A549 (cell line): ENCODE data around the gene ARHGEF16. TPM values are rescaled to one million over a fixed set of nuclear protein-coding genes. Genes with fewer than 3 reads are reported as not detected.

ENCODE experiments used
- ATAC-seq, 2 experiments: fragments of 200-7000 bp in 1 of 2; fragments of >200 bp in 1 of 2; cut with Nextera tagmentation in 1 of 2; cut with Tn5 transposase in 1 of 2; 3 replicates each; pipeline versions ENCODE4 v1.8.0 to v1.9.1; 2018 to 2020; ENCODE audit warnings: mild to moderate bottlenecking in 1 of 2, moderate library complexity in 1 of 2
- CTCF ChIA-PET: fragments of 300-600 bp; sonication (Branson Sonifier 250); formaldehyde crosslinking; extraction: SDS; loops from one replicate; lab custom pipeline; 2021; ENCODE audit warnings: antibody characterized with exemption, inconsistent platforms; lab: Yijun Ruan, JAX
- POLR2A ChIA-PET: fragments of 350-600 bp; formaldehyde crosslinking; extraction: SDS; loops from one replicate; lab custom pipeline; 2021; ENCODE audit warnings: antibody characterized with exemption, inconsistent platforms; lab: Yijun Ruan, JAX
- DNase-seq, 2 experiments: peaks; one replicate each; pipeline versions ENCODE4 v3.0.0 to v3.0.0-alpha.2; 2011 to 2016; ENCODE audit warnings: low read depth in 1 of 2, low spot score in 1 of 2
- FAIRE-seq: peaks from 2 replicates; lab custom pipeline; 2011; peaks lifted over from hg19 to GRCh38; lab: Jason Lieb, UNC
- H3K27ac ChIP-seq, 2 experiments: fragments of >200 bp; sonication (Bioruptor Twin); formaldehyde crosslinking; 3 replicates each; pipeline ENCODE4 v1.5.1; 2016 to 2017
- H3K4me1 ChIP-seq: fragments of >200 bp; sonication (Bioruptor Twin); formaldehyde crosslinking; 3 replicates; pipeline ENCODE4 v1.6.1; 2016
- H3K4me2 ChIP-seq: fragments of >200 bp; sonication (Bioruptor Twin); formaldehyde crosslinking; 3 replicates; pipeline ENCODE4 v1.6.1; 2016
- H3K4me3 ChIP-seq: fragments of >200 bp; sonication (Bioruptor Twin); formaldehyde crosslinking; 3 replicates; pipeline ENCODE4 v1.5.1; 2016
- H3K9me3 ChIP-seq: fragments of >200 bp; sonication (Bioruptor Twin); formaldehyde crosslinking; 3 replicates; pipeline ENCODE4 v1.6.1; 2016
- CEBPB ChIP-seq, 2 experiments: fragments of >200 bp in 1 of 2; sonication (Bioruptor Twin) in 1 of 2; formaldehyde crosslinking in 1 of 2; IDR thresholded peaks; 2 replicates each; pipeline ENCODE4 v1.6.1; 2012 to 2016
- E2F6 ChIP-seq: IDR thresholded peaks from 2 replicates; pipeline ENCODE4 v1.6.1; 2012; ENCODE audit warnings: low read depth, borderline replicate concordance
- EHMT2 ChIP-seq: fragments of 200-600 bp; sonication (generic); IDR thresholded peaks from 2 replicates; pipeline ENCODE4 v1.6.1; 2016; ENCODE audit warnings: antibody characterized with exemption, low read depth, mild to moderate bottlenecking, moderate library complexity
- EP300 ChIP-seq, 2 experiments: fragments of >200 bp; sonication (Bioruptor Twin); formaldehyde crosslinking; IDR thresholded peaks; 2 replicates in 1 of 2; 3 replicates in 1 of 2; pipeline ENCODE4 v1.6.1; 2016 to 2017
- FOSB ChIP-seq: fragments of 250-450 bp; sonication (Bioruptor Pico); IDR thresholded peaks from 2 replicates; pipeline ENCODE4 v1.5.0; 2020; ENCODE audit warnings: mild to moderate bottlenecking, moderate library complexity
- FOSL2 ChIP-seq, 2 experiments: fragments of 450-650 bp in 1 of 2; fragments of >200 bp in 1 of 2; sonication (Bioruptor Twin) in 1 of 2; formaldehyde crosslinking; IDR thresholded peaks; 2 replicates each; pipeline versions ENCODE4 v1.5.0 to v1.6.1; 2016 to 2020; ENCODE audit warnings: mild to moderate bottlenecking in 1 of 2, moderate library complexity in 1 of 2
- HOXB13 ChIP-seq: fragments of 250-450 bp; sonication (Bioruptor Pico); IDR thresholded peaks from 2 replicates; pipeline ENCODE4 v1.5.0; 2020; ENCODE audit warnings: low read depth, mild to moderate bottlenecking, moderate library complexity
- MAFK ChIP-seq: fragments of 450-650 bp; IDR thresholded peaks from 2 replicates; pipeline ENCODE4 v1.6.1; 2014; ENCODE audit not compliant: partially characterized antibody
- MAX ChIP-seq: IDR thresholded peaks from 2 replicates; pipeline ENCODE4 v1.6.1; 2012
- MYC ChIP-seq: IDR thresholded peaks from 2 replicates; pipeline ENCODE4 v1.6.1; 2012; ENCODE audit warnings: mild to moderate bottlenecking, inconsistent platforms, low read length, improper control_type of control experiment, borderline replicate concordance
- NPAS2 ChIP-seq: fragments of 250-450 bp; sonication (Bioruptor Pico); IDR thresholded peaks from 2 replicates; pipeline ENCODE4 v1.8.0; 2022; ENCODE audit warnings: mild to moderate bottlenecking, moderate library complexity, borderline replicate concordance
- RARB ChIP-seq: fragments of 250-450 bp; sonication (Bioruptor Pico); IDR thresholded peaks from 2 replicates; pipeline ENCODE4 v1.8.0; 2021; ENCODE audit warnings: mild to moderate bottlenecking, moderate library complexity
- REST ChIP-seq: fragments of 200-600 bp; sonication (generic); IDR thresholded peaks from 2 replicates; pipeline ENCODE4 v1.6.1; 2016; ENCODE audit warnings: antibody characterized with exemption, mild to moderate bottlenecking, moderate library complexity
- TFCP2L1 ChIP-seq: fragments of 250-450 bp; sonication (Bioruptor Pico); IDR thresholded peaks from 2 replicates; pipeline ENCODE4 v1.5.0; 2021; ENCODE audit warnings: mild to moderate bottlenecking
- TP53 ChIP-seq: fragments of 250-450 bp; sonication (Bioruptor Pico); IDR thresholded peaks from 2 replicates; pipeline ENCODE4 v1.5.0; 2021; ENCODE audit warnings: mild to moderate bottlenecking, moderate library complexity
- USF2 ChIP-seq: fragments of 450-650 bp; IDR thresholded peaks from 2 replicates; pipeline ENCODE4 v1.6.1; 2014; ENCODE audit warnings: antibody characterized with exemption
- ZNF302 ChIP-seq: fragments of 250-450 bp; sonication (Bioruptor Pico); IDR thresholded peaks from 2 replicates; pipeline ENCODE4 v1.9.0; 2021; ENCODE audit warnings: inconsistent platforms, mild to moderate bottlenecking, moderate library complexity
- WGBS: methylation state at CpG from one replicate; pipeline ENCODE4 v1.1.6; 2017; ENCODE audit errors: missing lambda C conversion rate; 5-methylcytosine and 5-hydroxymethylcytosine counted together
- polyA plus RNA-seq, 4 experiments: library from polyadenylated mRNA; depleted of rRNA in 3 of 4; stranded (reverse); fragments of >200 nt; fragmentation: RNase III in 1 of 4; extraction: RNeasy Plus Mini Kit Qiagen cat#74134 plus additional on column Dnase treatment in 1 of 4; gene quantifications; 2 replicates in 3 of 4; 3 replicates in 1 of 4; pipeline ENCODE4 v1.2.3, GENCODE V29; 2011 to 2017
- TF ChIP-seq, protein P1 (sequence below): fragments of >200 bp; sonication (Bioruptor Twin); formaldehyde crosslinking; IDR thresholded peaks from 3 replicates; pipeline ENCODE4 v1.6.1; 2016

ARHGEF16 gene
- polyA plus RNA-seq, 2 of the 4 experiments (the other 2 are of a cell fraction), result 1.4 to 3.2 TPM

DNA sequence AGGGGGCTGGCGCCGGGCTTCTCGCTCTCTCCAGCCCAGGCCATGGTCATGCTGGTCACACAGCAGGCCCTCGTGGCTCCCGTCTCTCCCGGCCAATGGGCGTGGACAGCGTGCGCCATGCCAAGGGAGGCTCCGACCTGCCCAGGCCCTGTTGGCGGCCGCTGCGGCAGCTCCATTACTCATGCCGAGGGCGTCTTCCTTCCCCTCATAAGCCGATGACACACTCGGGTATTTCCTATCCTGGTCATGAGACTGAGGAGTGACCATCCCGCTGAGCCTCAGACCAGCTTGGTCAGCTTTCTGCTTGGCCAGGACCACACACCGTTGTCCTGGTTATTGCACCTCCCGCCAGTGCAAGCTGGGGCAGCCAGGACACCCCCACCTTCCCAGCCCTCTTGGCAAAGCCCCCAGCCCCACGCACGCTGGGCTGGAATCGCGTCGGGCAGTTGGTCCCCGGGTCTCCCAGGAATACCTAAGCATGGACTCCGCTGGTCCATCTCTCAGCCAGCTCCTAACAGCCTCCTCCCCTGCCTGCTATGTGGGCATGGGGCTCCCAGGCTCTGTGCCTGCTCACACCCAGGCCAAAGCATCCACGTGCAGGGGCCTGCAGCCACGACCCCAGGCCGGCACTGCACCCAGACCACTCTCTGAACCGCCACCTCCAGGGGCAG is 49.8 kb downstream of the ARHGEF16 start:
- POLR2A ChIA-PET, result interaction anchor here (0.6 kb wide), 1 partner anchor 68 kb away, joined by 5 read pairs; no protein-coding TSS in a partner anchor
- H3K4me2 ChIP-seq, result peak overlapping the region; percentile 49
- no peak for FAIRE-seq
- H3K9me3 ChIP-seq, result no peaks in the 10 kb centered on the region
- H3K4me1 ChIP-seq, result peaks cover 21% of the 10 kb centered on the region
- H3K27ac ChIP-seq, result peak overlapping the region; percentile 76 to 93
- CTCF ChIA-PET, result interaction anchor here (0.7 to 4.0 kb wide), 5 partner anchors 13 to 117 kb away, joined by 3 to 13 read pairs (median 7); no protein-coding TSS in a partner anchor
- peak; percentile 65 to 74 for DNase-seq
- peak; percentile 75 to 88 for ATAC-seq
- peak in 1 of 2 experiments; percentile 27; a peak in 1 of 5 replicates for TF ChIP-seq EP300 (IDR thresholded peaks at IDR 0.05)
- TF ChIP-seq CEBPB (IDR thresholded peaks at IDR 0.05), result no peak
- no peak for TF ChIP-seq EHMT2
- peak; percentile 70 for TF ChIP-seq MAX
- peak; percentile 53; the same call in 1 of the 2 replicates for TF ChIP-seq E2F6
- TF ChIP-seq RARB (CRISPR knock-in tag), result no peak
- peak; percentile 35 for TF ChIP-seq MAFK
- TF ChIP-seq FOSL2 (IDR thresholded peaks at IDR 0.05), result no peak
- peak; percentile 77 for TF ChIP-seq FOSL2 (CRISPR knock-in tag; IDR thresholded peaks at IDR 0.05)
- no peak for TF ChIP-seq FOSB (CRISPR knock-in tag)
- peak; percentile 22; the same call in 1 of the 2 replicates for TF ChIP-seq MYC
- TF ChIP-seq, all 56 proteins: peak for 6
- no peak overlapping the region for H3K4me3 ChIP-seq
- WGBS, result 4% methylated on average over 17 of the region's 31 CpGs

GRCh38 chr1:3504822-3505153 is 50.3 kb downstream of the ARHGEF16 start:
- peak overlapping the region; percentile 49 for H3K4me2 ChIP-seq
- FAIRE-seq (no peak), ATAC-seq (no peak), DNase-seq (no peak)
- H3K27ac ChIP-seq, result peak overlapping the region; percentile 76 to 93
- H3K4me1 ChIP-seq, result peaks cover 24% of the 10 kb centered on the region
- CTCF ChIA-PET, result interaction anchor here (0.7 to 4.0 kb wide), 5 partner anchors 14 to 116 kb away, joined by 3 to 13 read pairs (median 7); no protein-coding TSS in a partner anchor
- WGBS, result no CpG with 5 or more reads among the region's 7 CpGs
- H3K4me3 ChIP-seq, result no peak overlapping the region
- H3K9me3 ChIP-seq, result no peaks in the 10 kb centered on the region
- TF ChIP-seq NPAS2 (CRISPR knock-in tag), result no peak
- no peak for TF ChIP-seq TP53 (CRISPR knock-in tag)
- TF ChIP-seq TFCP2L1, result no peak
- TF ChIP-seq USF2, result no peak
- TF ChIP-seq, protein P1, sequence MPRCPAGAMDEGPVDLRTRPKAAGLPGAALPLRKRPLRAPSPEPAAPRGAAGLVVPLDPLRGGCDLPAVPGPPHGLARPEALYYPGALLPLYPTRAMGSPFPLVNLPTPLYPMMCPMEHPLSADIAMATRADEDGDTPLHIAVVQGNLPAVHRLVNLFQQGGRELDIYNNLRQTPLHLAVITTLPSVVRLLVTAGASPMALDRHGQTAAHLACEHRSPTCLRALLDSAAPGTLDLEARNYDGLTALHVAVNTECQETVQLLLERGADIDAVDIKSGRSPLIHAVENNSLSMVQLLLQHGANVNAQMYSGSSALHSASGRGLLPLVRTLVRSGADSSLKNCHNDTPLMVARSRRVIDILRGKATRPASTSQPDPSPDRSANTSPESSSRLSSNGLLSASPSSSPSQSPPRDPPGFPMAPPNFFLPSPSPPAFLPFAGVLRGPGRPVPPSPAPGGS, result no peak
- TF ChIP-seq ZNF302 (CRISPR knock-in tag), result no peak
- POLR2A ChIA-PET, result no interaction called here

DNA sequence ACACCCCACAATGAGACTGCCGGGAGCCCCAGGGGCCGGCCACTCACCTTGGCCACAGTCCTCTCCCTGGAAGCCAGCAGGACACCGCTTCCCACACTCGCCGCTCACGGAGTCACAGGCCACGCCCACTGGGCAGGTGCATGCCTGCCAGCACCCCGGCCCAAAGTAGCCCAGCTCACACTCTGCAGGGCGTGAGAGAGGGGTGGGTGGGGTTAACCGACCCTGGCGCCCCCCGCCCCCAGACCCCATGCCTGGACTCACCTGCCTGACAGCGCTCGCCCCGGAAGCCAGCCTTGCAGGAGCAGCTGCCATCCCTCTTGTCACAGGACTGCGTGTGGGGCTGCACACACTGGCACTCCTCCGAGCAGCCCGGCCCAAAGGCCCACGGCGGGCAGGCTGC is 50.7 kb downstream of the ARHGEF16 start:
- WGBS, result 83% methylated on average over 11 of the region's 20 CpGs
- CTCF ChIA-PET, result interaction anchor here (0.7 to 4.0 kb wide), 5 partner anchors 14 to 116 kb away, joined by 3 to 13 read pairs (median 7); no protein-coding TSS in a partner anchor

More for the DNA sequence above, 50.7 kb downstream of the ARHGEF16 start:
- DNase-seq (no peak), ATAC-seq (no peak), FAIRE-seq (no peak)
- POLR2A ChIA-PET, result no interaction called here
- Histone ChIP-seq H3K4me3 (no peak overlapping the region), H3K9me3 (no peaks in the 10 kb centered on the region), H3K4me1 (peaks cover 27% of the 10 kb centered on the region), H3K4me2 (no peak overlapping the region), H3K27ac (peak overlapping the region in 1 of 2 experiments; percentile 93; a peak in 4 of 6 replicates)
- TF ChIP-seq REST (no peak), HOXB13 (CRISPR knock-in tag) (no peak), USF2 (no peak)
